ENCODE measurements around the gene SYTL1.

SYTL1 gene

GRCh38 chr1:27348861-27349783 lies 7.3 kb downstream of the SYTL1 start:
- DNase-seq: peak in 1 of 2 donors; percentile 31

GRCh38 chr1:27349784-27350662 lies 8.2 kb downstream of the SYTL1 start:
- DNase-seq: peak in 1 of 2 donors; percentile 20

- DNase-seq: no peak
Measured at GRCh38 chr1:27350663-27351540, 9.1 kb downstream of the SYTL1 start.

- DNase-seq: no peak
Measured at GRCh38 chr1:27351541-27352107, 9.8 kb downstream of the SYTL1 start.

- DNase-seq: no peak
Measured at GRCh38 chr1:27353166-27353565, 11.3 kb downstream of the SYTL1 start.

- DNase-seq: no peak
Measured at GRCh38 chr1:27353629-27354028, 11.8 kb downstream of the SYTL1 start.

GRCh38 chr1:27355683-27356082 lies 13.9 kb downstream of the SYTL1 start:
- no peak for DNase-seq

- DNase-seq: no peak
Measured at GRCh38 chr1:27356277-27356618, 14.4 kb downstream of the SYTL1 start.

GRCh38 chr1:27356619-27357280 lies 14.9 kb downstream of the SYTL1 start:
- peak; percentile 39 to 58 for DNase-seq

GRCh38 chr1:27357281-27358037 lies 15.6 kb downstream of the SYTL1 start:
- peak; percentile 81 to 82 for DNase-seq

- DNase-seq: no peak
Measured at GRCh38 chr1:27358038-27358927, 16.5 kb downstream of the SYTL1 start.

- DNase-seq: no peak
Measured at GRCh38 chr1:27358928-27359313, 17.1 kb downstream of the SYTL1 start.

GRCh38 chr1:27359822-27360158 lies 18.0 kb downstream of the SYTL1 start:
- DNase-seq: no peak

- DNase-seq: peak; percentile 50 to 57
Measured at GRCh38 chr1:27360159-27361043, 18.6 kb downstream of the SYTL1 start.

GRCh38 chr1:27361044-27361402 lies 19.2 kb downstream of the SYTL1 start:
- DNase-seq: no peak

- DNase-seq: no peak
Measured at GRCh38 chr1:27361553-27361952, 19.7 kb downstream of the SYTL1 start.

- no peak for DNase-seq
Measured at GRCh38 chr1:27363766-27364695, 22.2 kb downstream of the SYTL1 start.

All from stimulated activated CD4-positive, alpha-beta T cell treated with anti-CD3 and anti-CD28 coated beads, Interleukin-2, amount 100 ng/mL, for 24 hours (primary cell).